Astrocyte (in vitro differentiated cells and primary cell): ENCODE measurements around the gene PKD1. TPM values are rescaled to one million over a fixed set of nuclear protein-coding genes. Genes with fewer than 3 reads are reported as not detected.
"Not testable (repeated sequence)": the region's sequence is repeated elsewhere in the genome, so short reads cannot be mapped to it uniquely, and the experiment has no call there.

Experiments used
- DNase-seq: peaks from one replicate; pipeline ENCODE4 v3.0.0-alpha.2; 2010; ENCODE audit warnings: low read depth
- FAIRE-seq: peaks from 2 replicates; lab custom pipeline; 2011; peaks lifted over from hg19 to GRCh38; lab: Jason Lieb, UNC
- H2AFZ ChIP-seq: 2 replicates; pipeline ENCODE4 v1.6.0; 2012; ENCODE audit warnings: low read depth, low read length, inconsistent platforms
- H3K27ac ChIP-seq: 2 replicates; pipeline ENCODE4 v1.5.1; 2011; ENCODE audit warnings: low read depth, low read length, inconsistent platforms
- H3K27me3 ChIP-seq: 2 replicates; pipeline ENCODE4 v1.6.0; 2011; ENCODE audit warnings: low read length, inconsistent platforms; ENCODE audit not compliant: insufficient read depth
- H3K36me3 ChIP-seq: 2 replicates; pipeline ENCODE4 v1.5.1; 2011; ENCODE audit warnings: low read length, inconsistent platforms; ENCODE audit not compliant: insufficient read depth
- H3K4me1 ChIP-seq: 2 replicates; pipeline ENCODE4 v1.5.1; 2011; ENCODE audit warnings: low read length, inconsistent platforms; ENCODE audit not compliant: insufficient read depth
- H3K4me2 ChIP-seq: 2 replicates; pipeline ENCODE4 v1.6.0; 2012; ENCODE audit warnings: low read length, inconsistent platforms
- H3K4me3 ChIP-seq: 2 replicates; pipeline ENCODE4 v1.5.1; 2011; ENCODE audit warnings: low read depth, mild to moderate bottlenecking, low read length, inconsistent platforms; ENCODE audit not compliant: insufficient read depth
- H3K79me2 ChIP-seq: 2 replicates; pipeline ENCODE4 v1.6.0; 2012; ENCODE audit warnings: mild to moderate bottlenecking, low read length, inconsistent platforms; ENCODE audit not compliant: insufficient read depth
- H3K9ac ChIP-seq: 2 replicates; pipeline ENCODE4 v1.6.0; 2012; ENCODE audit warnings: mild to moderate bottlenecking, low read length, inconsistent platforms
- H3K9me3 ChIP-seq: 2 replicates; pipeline ENCODE4 v1.5.1; 2012; ENCODE audit warnings: low read depth, mild to moderate bottlenecking, low read length, inconsistent platforms; ENCODE audit not compliant: insufficient read depth
- H4K20me1 ChIP-seq: 2 replicates; pipeline ENCODE4 v1.6.0; 2012; ENCODE audit warnings: low read length, inconsistent platforms; ENCODE audit not compliant: insufficient read depth
- H3K27ac Mint-ChIP-seq: one replicate; pipeline ENCODE4 v1.8.0; 2021; ENCODE audit warnings: mild to moderate bottlenecking, mixed read lengths; ENCODE audit not compliant: unreplicated experiment
- H3K27me3 Mint-ChIP-seq: one replicate; pipeline ENCODE4 v1.8.0; 2021; ENCODE audit warnings: low read depth, mixed read lengths; ENCODE audit not compliant: unreplicated experiment
- H3K36me3 Mint-ChIP-seq: one replicate; pipeline ENCODE4 v1.8.0; 2021; ENCODE audit warnings: low read depth, mixed read lengths; ENCODE audit not compliant: unreplicated experiment
- H3K4me1 Mint-ChIP-seq: one replicate; pipeline ENCODE4 v1.8.0; 2021; ENCODE audit warnings: low read depth, mixed read lengths; ENCODE audit not compliant: unreplicated experiment
- H3K4me3 Mint-ChIP-seq: one replicate; pipeline ENCODE4 v1.8.0; 2021; ENCODE audit warnings: mild to moderate bottlenecking, moderate library complexity, mixed read lengths; ENCODE audit not compliant: unreplicated experiment
- H3K9me3 Mint-ChIP-seq: one replicate; pipeline ENCODE4 v1.8.0; 2021; ENCODE audit warnings: mild to moderate bottlenecking, mixed read lengths; ENCODE audit not compliant: unreplicated experiment
- total RNA-seq: library from RNA; stranded (reverse); gene quantifications from 2 replicates; pipeline ENCODE4 v1.2.1, GENCODE V29; 2021

The PKD1 gene
- total RNA-seq, 1 donor from 2014 or later = 112 TPM

DNA sequence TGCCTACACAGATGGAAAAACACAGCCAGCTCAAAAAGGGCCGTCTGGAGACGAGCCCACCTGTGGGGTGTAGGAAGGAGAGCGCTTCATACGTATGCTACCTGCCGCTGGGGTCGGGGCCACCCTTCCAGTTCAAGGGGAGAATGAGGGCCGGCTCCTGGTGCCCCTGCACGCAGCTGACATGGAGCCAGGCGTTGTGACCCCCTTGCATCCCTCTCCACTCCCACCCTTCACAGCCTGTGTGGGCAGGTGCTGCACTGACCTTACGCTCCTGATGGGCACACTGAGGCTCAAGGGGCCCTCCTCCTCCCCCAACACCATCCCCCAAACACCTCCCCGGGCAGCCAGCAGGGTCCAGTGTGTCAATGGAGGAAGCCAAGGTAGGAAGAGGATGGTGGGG is 10.1 kb downstream of the PKD1 start:
- Histone ChIP-seq H3K9ac (peak overlapping the region; percentile 82), H3K4me1 (peaks cover 44% of the 10 kb centered on the region), H4K20me1 (peaks cover 15% of the 10 kb centered on the region), H3K4me2 (peak overlapping the region; percentile 80), H3K79me2 (peaks cover 68% of the 10 kb centered on the region), H3K27ac (peak overlapping the region; percentile 84), H3K4me3 (peak overlapping the region; percentile 49)
- H3K9me3 ChIP-seq, H3K36me3 Mint-ChIP-seq, DNase-seq, H3K36me3 ChIP-seq, H3K4me3 Mint-ChIP-seq, H2AFZ ChIP-seq, H3K27me3 Mint-ChIP-seq, H3K9me3 Mint-ChIP-seq, H3K27me3 ChIP-seq, FAIRE-seq: not testable (repeated sequence)
- peaks cover 15% of the 10 kb centered on the region for H3K4me1 Mint-ChIP-seq
- H3K27ac Mint-ChIP-seq = peak overlapping the region; percentile 58

DNA sequence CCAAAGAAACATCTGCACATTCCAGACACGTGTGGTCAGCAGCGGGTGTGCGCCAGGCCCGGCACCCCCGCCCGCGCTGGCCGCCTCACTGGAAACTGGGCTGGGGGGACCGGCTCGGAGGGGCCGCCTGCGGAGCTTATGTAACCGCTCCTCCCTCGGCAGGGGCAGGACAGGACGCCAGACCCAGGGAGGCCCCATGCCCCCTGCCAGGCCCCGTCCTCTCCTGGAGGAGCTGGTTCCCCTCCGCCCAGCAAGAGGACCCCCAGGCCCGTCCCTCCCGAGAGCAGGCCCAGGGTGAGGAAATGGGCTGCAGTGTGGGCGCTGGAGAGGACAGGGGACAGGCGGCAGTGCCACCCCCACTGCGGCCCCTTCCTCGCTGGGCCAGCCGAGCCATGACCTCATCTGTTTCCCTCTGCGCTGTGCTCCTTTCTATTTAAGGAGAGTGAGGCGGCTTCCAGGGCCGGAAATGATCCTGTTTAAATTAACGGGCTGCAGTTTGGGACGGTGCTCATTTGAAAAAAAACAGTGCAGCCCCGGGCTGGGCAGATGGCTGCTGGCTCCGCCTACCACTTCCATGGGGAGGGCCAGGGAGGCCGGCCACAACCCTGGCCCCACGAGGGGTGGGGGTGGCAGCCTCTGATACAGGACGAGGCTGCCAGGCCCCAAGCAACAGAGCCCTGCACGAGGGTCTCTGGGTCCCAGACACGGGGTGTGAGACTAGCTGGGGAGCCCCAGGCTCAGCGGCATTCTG is 10.8 kb downstream of the PKD1 start:
- H3K4me3 Mint-ChIP-seq, H3K36me3 ChIP-seq, H3K9me3 ChIP-seq, H2AFZ ChIP-seq, FAIRE-seq, H3K9me3 Mint-ChIP-seq, H3K27me3 Mint-ChIP-seq, H3K36me3 Mint-ChIP-seq, H3K27me3 ChIP-seq: not testable (repeated sequence)
- peaks cover 44% of the 10 kb centered on the region for H3K4me1 ChIP-seq
- Mint-ChIP-seq H3K4me1 (peaks cover 15% of the 10 kb centered on the region), H3K27ac (peak overlapping the region; percentile 58)
- DNase-seq = peak; percentile 67
- H3K9ac ChIP-seq = peak overlapping the region; percentile 82
- H3K79me2 ChIP-seq = peaks cover 67% of the 10 kb centered on the region
- H4K20me1 ChIP-seq = peaks cover 18% of the 10 kb centered on the region
- peak overlapping the region; percentile 80 for H3K4me2 ChIP-seq
- H3K27ac ChIP-seq = peak overlapping the region; percentile 84
- peak overlapping the region; percentile 49 for H3K4me3 ChIP-seq

DNA sequence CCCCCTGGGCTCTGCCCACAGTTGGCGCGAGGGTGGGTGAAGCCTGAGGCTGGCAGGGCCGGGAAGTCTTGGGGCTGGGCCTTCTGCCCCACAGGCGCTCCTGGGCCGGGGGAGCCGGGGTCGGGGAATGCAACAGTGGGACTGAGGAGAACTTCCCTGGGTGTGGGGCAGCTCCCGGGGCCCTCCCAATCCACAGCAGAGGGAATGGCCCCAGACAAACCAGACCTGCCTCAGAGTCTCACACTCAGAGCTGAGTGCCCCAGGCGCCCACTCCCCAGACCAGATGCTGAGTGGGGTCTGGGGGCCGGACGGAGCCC is 11.4 kb downstream of the PKD1 start:
- H3K27me3 ChIP-seq, H3K4me3 Mint-ChIP-seq, FAIRE-seq, H3K27ac Mint-ChIP-seq, H3K27me3 Mint-ChIP-seq, H3K36me3 Mint-ChIP-seq, H2AFZ ChIP-seq, DNase-seq, H3K4me3 ChIP-seq, H3K9me3 ChIP-seq, H3K36me3 ChIP-seq, H3K9me3 Mint-ChIP-seq: not testable (repeated sequence)
- H3K4me1 Mint-ChIP-seq = peaks cover 13% of the 10 kb centered on the region
- Histone ChIP-seq H3K4me2 (peak overlapping the region; percentile 80), H3K4me1 (peaks cover 44% of the 10 kb centered on the region), H3K27ac (peak overlapping the region; percentile 84), H4K20me1 (peaks cover 18% of the 10 kb centered on the region), H3K9ac (peak overlapping the region; percentile 82), H3K79me2 (peaks cover 68% of the 10 kb centered on the region)

DNA sequence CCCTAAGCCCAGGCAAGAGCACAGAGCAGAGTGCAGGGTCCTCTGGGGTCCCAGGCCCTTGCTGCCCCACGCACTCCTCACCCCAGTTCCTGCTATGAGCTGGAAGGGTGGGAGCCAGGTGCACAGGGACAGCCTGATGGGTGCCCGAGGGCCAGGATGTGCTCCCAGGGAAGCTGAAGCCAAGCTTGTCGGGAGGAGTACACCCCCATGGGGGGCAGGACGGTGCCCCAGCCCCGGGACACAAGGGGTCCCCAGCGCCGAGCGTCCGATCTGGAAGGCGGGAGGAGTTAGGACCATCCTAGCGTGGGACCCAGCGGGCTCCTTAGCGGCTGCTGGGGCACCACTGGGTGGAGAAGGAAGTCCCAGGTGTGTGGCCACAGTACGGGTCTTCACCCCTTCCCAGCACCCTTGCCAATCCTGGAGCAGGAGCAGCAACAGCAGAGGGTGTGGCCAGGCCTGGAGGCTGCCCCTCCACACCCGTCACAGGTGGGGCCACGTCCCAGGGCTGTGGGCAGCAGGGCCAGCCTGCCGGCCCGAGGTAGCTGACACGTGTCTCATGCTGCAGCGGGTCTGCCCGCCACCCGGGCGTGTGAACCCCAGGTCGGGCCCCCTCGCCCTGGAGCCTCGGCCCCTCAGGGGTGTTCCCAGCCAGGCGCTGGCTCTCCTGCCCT is 11.9 kb downstream of the PKD1 start:
- H3K9me3 ChIP-seq, H2AFZ ChIP-seq, H3K9me3 Mint-ChIP-seq, H3K36me3 ChIP-seq, H3K27me3 Mint-ChIP-seq, DNase-seq, H3K27ac Mint-ChIP-seq, H3K27me3 ChIP-seq, H3K4me3 Mint-ChIP-seq, H3K4me3 ChIP-seq, FAIRE-seq, H3K36me3 Mint-ChIP-seq: not testable (repeated sequence)
- peak overlapping the region; percentile 82 for H3K9ac ChIP-seq
- peak overlapping the region; percentile 80 for H3K4me2 ChIP-seq
- peaks cover 13% of the 10 kb centered on the region for H3K4me1 Mint-ChIP-seq
- peak overlapping the region; percentile 84 for H3K27ac ChIP-seq
- peaks cover 42% of the 10 kb centered on the region for H3K4me1 ChIP-seq
- peaks cover 72% of the 10 kb centered on the region for H3K79me2 ChIP-seq
- peaks cover 18% of the 10 kb centered on the region for H4K20me1 ChIP-seq

DNA sequence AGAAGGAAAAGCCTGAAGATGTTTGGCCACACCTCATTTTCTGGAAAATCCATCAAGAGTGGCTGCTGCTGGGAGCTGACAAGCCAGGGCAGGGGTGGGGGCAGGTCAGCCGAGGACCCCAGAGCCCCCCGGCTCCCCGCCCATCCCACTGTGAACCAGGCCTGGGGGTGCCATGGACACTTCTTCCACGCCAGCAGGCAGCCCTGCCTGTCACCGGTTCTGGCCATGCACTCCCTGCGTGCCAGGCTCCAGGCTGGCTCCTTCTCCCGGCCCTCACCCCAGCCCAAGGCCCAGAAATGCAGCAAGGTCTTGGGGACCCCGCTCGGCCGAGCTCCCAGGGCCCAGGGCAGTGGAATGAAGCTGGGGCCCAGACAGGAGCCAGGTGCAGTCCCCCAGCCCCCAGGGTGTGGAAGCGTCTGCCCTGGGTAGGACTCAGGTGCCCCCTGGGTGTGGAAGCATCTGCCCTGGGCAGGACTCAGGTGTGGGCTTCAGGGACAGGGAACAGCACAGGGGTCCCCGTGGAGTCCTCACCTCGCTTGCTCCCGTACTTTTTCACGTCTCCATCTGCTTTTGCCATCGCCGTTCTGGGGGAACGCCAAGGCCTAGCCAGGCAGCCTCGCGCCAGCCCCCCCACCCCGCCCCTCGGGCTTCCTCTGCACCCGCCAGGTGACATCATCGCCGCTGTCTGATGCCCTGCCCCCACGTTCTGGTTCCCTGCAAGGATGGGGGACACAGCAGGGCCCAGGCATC is 12.6 kb downstream of the PKD1 start:
- Histone ChIP-seq H3K79me2 (peaks cover 74% of the 10 kb centered on the region), H3K4me1 (peaks cover 39% of the 10 kb centered on the region), H4K20me1 (peaks cover 18% of the 10 kb centered on the region)
- not testable (repeated sequence) for DNase-seq, H3K4me3 ChIP-seq, H3K27ac ChIP-seq, H3K36me3 ChIP-seq, H3K9me3 ChIP-seq, H3K27ac Mint-ChIP-seq, H2AFZ ChIP-seq, FAIRE-seq, H3K36me3 Mint-ChIP-seq, H3K27me3 ChIP-seq, H3K27me3 Mint-ChIP-seq, H3K4me1 Mint-ChIP-seq, H3K4me3 Mint-ChIP-seq, H3K4me2 ChIP-seq, H3K9ac ChIP-seq, H3K9me3 Mint-ChIP-seq
